B cell (primary cell): ENCODE results near the gene DENND1A. TPM values are rescaled to one million over a fixed set of nuclear protein-coding genes. Genes with fewer than 3 reads are reported as not detected.

Experiments used
- ATAC-seq: fragments of 200-7000 bp; cut with Tn5 transposase; one replicate; pipeline ENCODE4 v1.10.0; 2021; ENCODE audit warnings: low read depth, mild to moderate bottlenecking, moderate number of reproducible peaks, moderate library complexity
- CTCF ChIA-PET: fragments of 350-600 bp; sonication (Branson Sonifier 250); formaldehyde crosslinking; loops from one replicate; lab custom pipeline; 2021; ENCODE audit warnings: antibody characterized with exemption, inconsistent platforms; lab: Charles Lee
- POLR2A ChIA-PET: fragments of 350-600 bp; sonication (Branson Sonifier 250); formaldehyde crosslinking; loops from one replicate; lab custom pipeline; 2021; ENCODE audit warnings: antibody characterized with exemption; lab: Charles Lee
- DNase-seq: peaks from one replicate; pipeline ENCODE4 v3.0.0; 2013
- H2AFZ ChIP-seq: 2 replicates; pipeline ENCODE4 v1.6.1; 2012; ENCODE audit warnings: mild to moderate bottlenecking, low read depth, low read length; ENCODE audit not compliant: insufficient read depth, poor library complexity, severe bottlenecking
- H3K27ac ChIP-seq, 2 donors: 1 replicate in 1 of 2; 2 replicates in 1 of 2; pipeline ENCODE4 v1.5.1; 2012 to 2013; ENCODE audit warnings: low read length in 2 of 2, mild to moderate bottlenecking in 2 of 2, moderate library complexity in 1 of 2
- H3K27me3 ChIP-seq, 4 experiments: fragments of 200-600 bp in 1 of 4; sonication (generic) in 1 of 4; replicated peaks in 1 of 4; 1 replicate in 2 of 4; 2 replicates in 2 of 4; pipeline versions ENCODE4 v1.6.1 to v1.7.0; 2013 to 2016; ENCODE audit warnings: low read length in 3 of 4, mild to moderate bottlenecking in 2 of 4, mixed read lengths in 1 of 4, moderate library complexity in 1 of 4; ENCODE audit not compliant: insufficient read depth in 4 of 4, control insufficient read depth in 3 of 4; ENCODE audit errors: control extremely low read depth in 1 of 4
- H3K36me3 ChIP-seq, 2 experiments: replicated peaks in 1 of 2; 1 replicate in 1 of 2; 2 replicates in 1 of 2; pipeline versions ENCODE4 v1.6.1 to v1.7.1; 2013; ENCODE audit warnings: low read length in 1 of 2; ENCODE audit not compliant: insufficient read depth in 2 of 2, control insufficient read depth in 1 of 2; ENCODE audit errors: control extremely low read depth in 1 of 2, extremely low read depth in 1 of 2
- H3K4me1 ChIP-seq, 2 donors: fragments of 200-600 bp in 1 of 2; sonication (generic) in 1 of 2; 1 replicate in 1 of 2; 2 replicates in 1 of 2; pipeline versions ENCODE4 v1.5.1 to v1.6.1; 2013 to 2017; ENCODE audit warnings: low read length in 2 of 2; ENCODE audit not compliant: control insufficient read depth in 2 of 2, insufficient read depth in 2 of 2
- H3K4me2 ChIP-seq: replicated peaks from 2 replicates; pipeline ENCODE3; 2012; ENCODE audit warnings: mild to moderate bottlenecking, low read depth, low read length; ENCODE audit not compliant: poor library complexity, severe bottlenecking
- H3K4me3 ChIP-seq, 5 experiments: fragments of 200-600 bp in 1 of 5; sonication (generic) in 1 of 5; 1 replicate in 3 of 5; 2 replicates in 2 of 5; pipeline versions ENCODE4 v1.5.1 to v1.7.0; 2011 to 2016; ENCODE audit warnings: low read length in 4 of 5, mild to moderate bottlenecking in 4 of 5, low read depth in 2 of 5, control low read depth in 1 of 5, moderate library complexity in 1 of 5; ENCODE audit not compliant: insufficient read depth in 1 of 5; ENCODE audit errors: control extremely low read depth in 1 of 5, extremely low read depth in 1 of 5
- H3K79me2 ChIP-seq: fragments of 200-600 bp; sonication (generic); one replicate; pipeline ENCODE4 v1.6.0; 2016; ENCODE audit warnings: low read length; ENCODE audit not compliant: control insufficient read depth, insufficient read depth
- H3K9ac ChIP-seq: fragments of 200-600 bp; sonication (generic); 2 replicates; pipeline ENCODE4 v1.6.1; 2017; ENCODE audit warnings: mild to moderate bottlenecking, low read length, moderate library complexity
- H3K9me3 ChIP-seq, 3 donors: one replicate each; pipeline versions ENCODE4 v1.6.1 to v1.7.1; 2013; ENCODE audit warnings: low read length in 2 of 3; ENCODE audit not compliant: control insufficient read depth in 2 of 3, insufficient read depth in 1 of 3; ENCODE audit errors: control extremely low read depth in 1 of 3
- H4K20me1 ChIP-seq: 2 replicates; pipeline ENCODE4 v1.6.0; 2012; ENCODE audit warnings: mild to moderate bottlenecking, low read length; ENCODE audit not compliant: insufficient read depth, control insufficient read depth, poor library complexity, severe bottlenecking
- H3K27ac Mint-ChIP-seq: one replicate; pipeline ENCODE4 v1.8.0; 2021; ENCODE audit warnings: mixed read lengths
- H3K27me3 Mint-ChIP-seq: one replicate; pipeline ENCODE4 v1.8.0; 2021; ENCODE audit warnings: mixed read lengths
- H3K4me1 Mint-ChIP-seq: one replicate; pipeline ENCODE4 v1.8.0; 2021; ENCODE audit warnings: mixed read lengths
- H3K4me3 Mint-ChIP-seq: one replicate; pipeline ENCODE4 v1.8.0; 2021; ENCODE audit warnings: mixed read lengths
- H3K9me3 Mint-ChIP-seq: one replicate; pipeline ENCODE4 v1.8.0; 2022; ENCODE audit warnings: mixed read lengths; ENCODE audit not compliant: insufficient read depth
- CTCF ChIP-seq: fragments of 200-600 bp; IDR thresholded peaks from one replicate; pipeline ENCODE4 v1.8.0; 2022; ENCODE audit warnings: antibody characterized with exemption, mild to moderate bottlenecking
- EZH2 ChIP-seq: IDR thresholded peaks from 2 replicates; pipeline ENCODE4 v1.6.1; 2012; ENCODE audit warnings: borderline replicate concordance, low read depth, mild to moderate bottlenecking, moderate library complexity, low read length; ENCODE audit not compliant: insufficient read depth, poor library complexity, severe bottlenecking
- WGBS: methylation state at CpG from one replicate; pipeline ENCODE4 v1.1.5; 2013; ENCODE audit warnings: missing lambda C conversion rate; ENCODE audit not compliant: insufficient coverage; 5-methylcytosine and 5-hydroxymethylcytosine counted together
- intact Hi-C: fragments of 100-400 bp; cut with micrococcal nuclease; formaldehyde crosslinking; loops from one replicate; pipeline ENCODE4 v1.10.0; 2022
- polyA plus RNA-seq: library from polyadenylated mRNA; depleted of rRNA; stranded (reverse); fragments of >200 nt; gene quantifications from 2 replicates; pipeline ENCODE4 v1.2.3, GENCODE V29; 2012
- total RNA-seq, 2 donors: library from RNA; stranded (reverse); fragments of 120-200 nt in 1 of 2; gene quantifications; 1 replicate in 1 of 2; 2 replicates in 1 of 2; pipeline versions ENCODE4 v1.2.3 to v1.2.4, GENCODE V29; 2013 to 2022

DENND1A gene
- total and polyA plus RNA-seq, 2 donors (not counting 1 experiment from before 2014, with no cell fraction given): 10.8 to 26.0 TPM

GRCh38 chr9:123434619-123435240, 495.2 kb downstream of the DENND1A start:
- Histone ChIP-seq H4K20me1 (no peaks in the 10 kb centered on the region), H3K4me2 (no peak overlapping the region), H3K27ac (no peak overlapping the region), H3K4me3 (no peak overlapping the region), H3K36me3 (peaks cover 0 to 43% of the 10 kb centered on the region in 2 experiments), H3K9me3 (peaks cover 0 to 8% (median 0%) of the 10 kb centered on the region in 3 donors), H3K9ac (no peak overlapping the region), H3K27me3 (no peaks in the 10 kb centered on the region), H3K4me1 (no peaks in the 10 kb centered on the region), H3K79me2 (no peaks in the 10 kb centered on the region), H2AFZ (no peak overlapping the region)
- no peak overlapping the region for H3K27ac Mint-ChIP-seq
- DNase-seq (no peak), ATAC-seq (no peak)
- POLR2A ChIA-PET: no interaction called here
- CTCF ChIA-PET: no interaction called here
- intact Hi-C loops: no loop called here
- H3K4me1 Mint-ChIP-seq: no peaks in the 10 kb centered on the region
- no peak for TF ChIP-seq CTCF
- TF ChIP-seq EZH2: no peak
- H3K4me3 Mint-ChIP-seq: no peak overlapping the region
- 97% methylated on average over 8 of the region's 9 CpGs for WGBS
- no peaks in the 10 kb centered on the region for H3K27me3 Mint-ChIP-seq
- H3K9me3 Mint-ChIP-seq: peaks cover 8% of the 10 kb centered on the region

- TF ChIP-seq EZH2 (no peak), CTCF (no peak)
- Histone ChIP-seq H3K27ac (no peak overlapping the region), H3K79me2 (no peaks in the 10 kb centered on the region), H3K4me3 (no peak overlapping the region), H3K9me3 (peaks cover 0 to 13% (median 0%) of the 10 kb centered on the region in 3 donors), H3K4me1 (no peaks in the 10 kb centered on the region), H3K4me2 (no peak overlapping the region), H2AFZ (no peak overlapping the region), H4K20me1 (no peaks in the 10 kb centered on the region), H3K9ac (no peak overlapping the region), H3K27me3 (no peaks in the 10 kb centered on the region), H3K36me3 (peaks cover 0 to 28% of the 10 kb centered on the region in 2 experiments)
- peaks cover 15% of the 10 kb centered on the region for H3K4me1 Mint-ChIP-seq
- H3K4me3 Mint-ChIP-seq: no peak overlapping the region
- intact Hi-C loops: no loop called here
- DNase-seq (no peak), ATAC-seq (no peak)
- ChIA-PET POLR2A (no interaction called here), CTCF (no interaction called here)
- H3K27me3 Mint-ChIP-seq: no peaks in the 10 kb centered on the region
- H3K9me3 Mint-ChIP-seq: peaks cover 8% of the 10 kb centered on the region
- H3K27ac Mint-ChIP-seq: no peak overlapping the region
- 99% methylated on average over 15 of the region's 22 CpGs for WGBS
Observed at GRCh38 chr9:123432331-123433236, 497.3 kb downstream of the DENND1A start.
